WTC11 (cell line): ENCODE measurements around the gene MTHFD1L. TPM values are rescaled to one million over a fixed set of nuclear protein-coding genes. Genes with fewer than 3 reads are reported as not detected.

Experiments used
- ATAC-seq: fragments of 200-7000 bp; cut with Tn5 transposase; 2 replicates; pipeline ENCODE4 v1.10.0; 2021; ENCODE audit warnings: mild to moderate bottlenecking, moderate library complexity
- CTCF ChIA-PET: fragments of 300-600 bp; sonication (Branson Sonifier 250); formaldehyde crosslinking; loops from one replicate; lab custom pipeline; 2021; ENCODE audit warnings: antibody characterized with exemption; lab: Charles Lee
- POLR2A ChIA-PET: fragments of 350-600 bp; sonication (Branson Sonifier 250); formaldehyde crosslinking; loops from one replicate; lab custom pipeline; 2021; ENCODE audit warnings: antibody characterized with exemption; lab: Charles Lee
- DNase-seq: peaks from one replicate; pipeline ENCODE4 v3.0.0; 2021; ENCODE audit warnings: low spot score
- H3K27ac Mint-ChIP-seq: 2 replicates; pipeline ENCODE4 v1.8.0; 2021; ENCODE audit warnings: mixed read lengths
- H3K27me3 Mint-ChIP-seq: 2 replicates; pipeline ENCODE4 v1.8.0; 2021; ENCODE audit warnings: low read depth, mild to moderate bottlenecking, moderate library complexity, mixed read lengths
- H3K36me3 Mint-ChIP-seq: 2 replicates; pipeline ENCODE4 v1.8.0; 2021; ENCODE audit warnings: mixed read lengths
- H3K4me1 Mint-ChIP-seq: 2 replicates; pipeline ENCODE4 v1.8.0; 2022; ENCODE audit warnings: mixed read lengths
- H3K4me3 Mint-ChIP-seq: 2 replicates; pipeline ENCODE4 v1.8.0; 2021; ENCODE audit warnings: mild to moderate bottlenecking, moderate library complexity, mixed read lengths
- H3K9me3 Mint-ChIP-seq: 2 replicates; pipeline ENCODE4 v1.8.0; 2021; ENCODE audit warnings: mixed read lengths
- AR ChIP-seq: fragments of 250-450 bp; sonication (Bioruptor Pico); IDR thresholded peaks from 2 replicates; pipeline ENCODE4 v1.9.0; 2021; ENCODE audit warnings: mild to moderate bottlenecking
- ATF3 ChIP-seq: sonication (generic); formaldehyde crosslinking; conservative IDR thresholded peaks from 2 replicates; pipeline ENCODE4 v1.8.1; 2022; ENCODE audit warnings: mild to moderate bottlenecking, missing genetic modification reagents
- CDX4 ChIP-seq: fragments of 250-450 bp; sonication (Bioruptor Pico); IDR thresholded peaks from 2 replicates; pipeline ENCODE4 v1.9.0; 2021; ENCODE audit warnings: moderate library complexity, mild to moderate bottlenecking, inconsistent platforms, borderline replicate concordance
- CREB1 ChIP-seq: sonication (generic); formaldehyde crosslinking; IDR thresholded peaks from 2 replicates; pipeline ENCODE4 v1.8.0; 2023; ENCODE audit warnings: mild to moderate bottlenecking, missing genetic modification reagents
- E2F1 ChIP-seq: sonication (generic); formaldehyde crosslinking; IDR thresholded peaks from 2 replicates; pipeline ENCODE4 v1.8.0; 2022; ENCODE audit warnings: mild to moderate bottlenecking, missing genetic modification reagents
- ETV6 ChIP-seq: sonication (generic); formaldehyde crosslinking; IDR thresholded peaks from 2 replicates; pipeline ENCODE4 v1.8.1; 2022; ENCODE audit warnings: mild to moderate bottlenecking, missing genetic modification reagents
- FOXK1 ChIP-seq: sonication (generic); formaldehyde crosslinking; IDR thresholded peaks from 2 replicates; pipeline ENCODE4 v1.8.0; 2022; ENCODE audit warnings: mild to moderate bottlenecking, moderate library complexity, missing genetic modification reagents
- HMGA2 ChIP-seq: fragments of 250-450 bp; sonication (Bioruptor Pico); IDR thresholded peaks from 2 replicates; pipeline ENCODE4 v1.4.0; 2021; ENCODE audit warnings: mild to moderate bottlenecking, moderate library complexity
- IRF1 ChIP-seq: sonication (generic); formaldehyde crosslinking; IDR thresholded peaks from 2 replicates; pipeline ENCODE4 v1.8.0; 2023; ENCODE audit warnings: missing genetic modification reagents
- MLX ChIP-seq: sonication (generic); formaldehyde crosslinking; IDR thresholded peaks from 2 replicates; pipeline ENCODE4 v1.8.1; 2023; ENCODE audit warnings: mild to moderate bottlenecking, missing genetic modification reagents, moderate library complexity
- NR2C2 ChIP-seq: sonication (generic); formaldehyde crosslinking; IDR thresholded peaks from 2 replicates; pipeline ENCODE4 v1.8.0; 2022; ENCODE audit warnings: mild to moderate bottlenecking, missing genetic modification reagents
- NR3C1 ChIP-seq: sonication (generic); formaldehyde crosslinking; conservative IDR thresholded peaks from 2 replicates; pipeline ENCODE4 v1.8.1; 2023; ENCODE audit warnings: low read depth, mild to moderate bottlenecking, missing genetic modification reagents
- PRDM15 ChIP-seq: sonication (generic); formaldehyde crosslinking; IDR thresholded peaks from 2 replicates; pipeline ENCODE4 v1.8.0; 2022; ENCODE audit warnings: missing genetic modification reagents
- PREB ChIP-seq: sonication (generic); formaldehyde crosslinking; IDR thresholded peaks from 2 replicates; pipeline ENCODE4 v1.8.1; 2022; ENCODE audit warnings: mild to moderate bottlenecking, missing genetic modification reagents, moderate library complexity, borderline replicate concordance
- USF2 ChIP-seq: sonication (generic); formaldehyde crosslinking; IDR thresholded peaks from 2 replicates; pipeline ENCODE4 v1.8.1; 2023; ENCODE audit warnings: mild to moderate bottlenecking, missing genetic modification reagents, moderate library complexity
- ZNF232 ChIP-seq: sonication (generic); formaldehyde crosslinking; IDR thresholded peaks from 2 replicates; pipeline ENCODE4 v1.8.0; 2022; ENCODE audit warnings: mild to moderate bottlenecking, missing genetic modification reagents
- ZNF425 ChIP-seq: fragments of 250-450 bp; sonication (Bioruptor Pico); conservative IDR thresholded peaks from 2 replicates; pipeline ENCODE4 v1.9.0; 2021; ENCODE audit warnings: mild to moderate bottlenecking
- total RNA-seq: library from RNA; stranded (reverse); gene quantifications from 3 replicates; pipeline ENCODE4 v1.2.3, GENCODE V29; 2021

The MTHFD1L gene
- total RNA-seq, 1 experiment from 2014 or later = 104 TPM

- ATAC-seq = no peak
- no peak for DNase-seq
- H3K27ac Mint-ChIP-seq = no peak overlapping the region
- CTCF ChIA-PET = interaction anchor here (1.2 kb wide), 1 partner anchor 126 kb away, joined by 5 read pairs; no protein-coding TSS in a partner anchor
- H3K36me3 Mint-ChIP-seq = no peaks in the 10 kb centered on the region
- peaks cover under 1% of the 10 kb centered on the region; the same call in 1 of the 2 replicates for H3K9me3 Mint-ChIP-seq
- H3K4me1 Mint-ChIP-seq = peaks cover 12% of the 10 kb centered on the region
- TF ChIP-seq ZNF425 (no peak), USF2 (CRISPR knock-in tag) (no peak), ATF3 (no peak), PRDM15 (no peak), AR (CRISPR knock-in tag) (no peak)
- POLR2A ChIA-PET = no interaction called here
- no peaks in the 10 kb centered on the region; the same call in 1 of the 2 replicates for H3K27me3 Mint-ChIP-seq
- no peak overlapping the region for H3K4me3 Mint-ChIP-seq
These were observed 275.3 kb downstream of the MTHFD1L start for GRCh38 chr6:151140767-151141166.

GRCh38 chr6:151141685-151142084 lies 276.2 kb downstream of the MTHFD1L start:
- DNase-seq (no peak), ATAC-seq (no peak)
- H3K27ac Mint-ChIP-seq = no peak overlapping the region
- H3K36me3 Mint-ChIP-seq = peaks cover under 1% of the 10 kb centered on the region
- H3K4me3 Mint-ChIP-seq = no peak overlapping the region
- ChIA-PET POLR2A (no interaction called here), CTCF (interaction anchor here (1.2 kb wide), 1 partner anchor 127 kb away, joined by 5 read pairs; no protein-coding TSS in a partner anchor)
- peaks cover 6% of the 10 kb centered on the region for H3K9me3 Mint-ChIP-seq
- H3K4me1 Mint-ChIP-seq = peaks cover 7% of the 10 kb centered on the region
- no peaks in the 10 kb centered on the region; the same call in 1 of the 2 replicates for H3K27me3 Mint-ChIP-seq
- TF ChIP-seq FOXK1 (CRISPR knock-in tag) (no peak), HMGA2 (no peak), ETV6 (CRISPR knock-in tag) (no peak), ZNF232 (CRISPR knock-in tag) (no peak), MLX (CRISPR knock-in tag) (no peak), NR3C1 (CRISPR knock-in tag) (no peak), CDX4 (CRISPR knock-in tag) (no peak), E2F1 (CRISPR knock-in tag) (no peak), IRF1 (CRISPR knock-in tag) (no peak), USF2 (CRISPR knock-in tag) (no peak), PREB (CRISPR knock-in tag) (no peak), NR2C2 (CRISPR knock-in tag) (no peak), CREB1 (no peak)
